CD4-positive, alpha-beta T cell (primary cell): Measurements from ENCODE around the gene KLKB1. TPM values are rescaled to one million over a fixed set of nuclear protein-coding genes. Genes with fewer than 3 reads are reported as not detected.
"Not testable (repeated sequence)": the region's sequence is repeated elsewhere in the genome, so short reads cannot be mapped to it uniquely, and the experiment has no call there.

Experiments used
- ATAC-seq: fragments of 200-7000 bp; cut with Tn5 transposase; one replicate; pipeline ENCODE4 v1.10.0; 2022; ENCODE audit warnings: mild to moderate bottlenecking; ENCODE audit not compliant: poor library complexity
- CTCF ChIA-PET: fragments of 350-600 bp; sonication (Branson Sonifier 250); formaldehyde crosslinking; loops from one replicate; lab custom pipeline; 2021; ENCODE audit warnings: antibody characterized with exemption, inconsistent platforms; lab: Charles Lee
- POLR2A ChIA-PET: fragments of 350-600 bp; sonication (Branson Sonifier 250); formaldehyde crosslinking; loops from one replicate; lab custom pipeline; 2021; ENCODE audit warnings: antibody characterized with exemption, inconsistent platforms; lab: Charles Lee
- DNase-seq, 14 experiments: peaks; one replicate each; pipeline ENCODE4 v3.0.0-alpha.2; 2013 to 2020; ENCODE audit warnings: mixed read lengths in 2 of 14
- H3K27ac ChIP-seq, 2 donors: one replicate each; pipeline versions ENCODE4 v1.5.1 to v1.7.0; 2013; ENCODE audit warnings: low read length in 2 of 2, low read depth in 1 of 2, mild to moderate bottlenecking in 1 of 2
- H3K27me3 ChIP-seq, 2 experiments: 1 replicate in 1 of 2; 2 replicates in 1 of 2; pipeline versions ENCODE4 v1.6.1 to v1.7.0; 2013; ENCODE audit warnings: low read length in 2 of 2, control low read depth in 1 of 2, mild to moderate bottlenecking in 1 of 2, moderate library complexity in 1 of 2; ENCODE audit not compliant: insufficient read depth in 2 of 2, control insufficient read depth in 1 of 2
- H3K36me3 ChIP-seq: one replicate; pipeline ENCODE4 v1.6.1; 2013; ENCODE audit warnings: low read length, control low read depth; ENCODE audit not compliant: insufficient read depth
- H3K4me1 ChIP-seq: one replicate; pipeline ENCODE4 v1.6.1; 2013; ENCODE audit warnings: low read length, control low read depth; ENCODE audit not compliant: insufficient read depth
- H3K4me3 ChIP-seq: one replicate; pipeline ENCODE4 v1.5.1; 2013; ENCODE audit warnings: mild to moderate bottlenecking, low read length, moderate library complexity
- H3K9me3 ChIP-seq, 2 experiments: 1 replicate in 1 of 2; 2 replicates in 1 of 2; pipeline versions ENCODE4 v1.6.1 to v1.7.0; 2013; ENCODE audit warnings: low read length in 2 of 2, mild to moderate bottlenecking in 2 of 2, control low read depth in 1 of 2, moderate library complexity in 1 of 2; ENCODE audit not compliant: control insufficient read depth in 1 of 2, insufficient read depth in 1 of 2
- H3K27ac Mint-ChIP-seq: one replicate; pipeline ENCODE4 v1.8.0; 2020; ENCODE audit warnings: mixed read lengths
- H3K27me3 Mint-ChIP-seq: one replicate; pipeline ENCODE4 v1.8.0; 2021; ENCODE audit warnings: mixed read lengths
- H3K36me3 Mint-ChIP-seq: one replicate; pipeline ENCODE4 v1.8.0; 2021; ENCODE audit warnings: low read depth, mixed read lengths
- H3K4me1 Mint-ChIP-seq: one replicate; pipeline ENCODE4 v1.8.0; 2021; ENCODE audit warnings: low read depth, mixed read lengths
- H3K4me3 Mint-ChIP-seq: one replicate; pipeline ENCODE4 v1.8.0; 2020; ENCODE audit warnings: mild to moderate bottlenecking, mixed read lengths
- H3K9me3 Mint-ChIP-seq: one replicate; pipeline ENCODE4 v1.8.0; 2020; ENCODE audit warnings: mixed read lengths
- intact Hi-C, 2 experiments: fragments of 100-400 bp; cut with DNase I in 1 of 2; cut with micrococcal nuclease in 1 of 2; formaldehyde crosslinking; loops; one replicate each; pipeline versions ENCODE4 v1.15.1 to v1.9.0; 2023 to 2025; cut with DNase I, micrococcal nuclease
- total RNA-seq, 174 experiments: library from RNA in 2 of 174; stranded (reverse) in 2 of 174; gene quantifications; one replicate each; pipeline ENCODE4 v1.2.3 and lab custom pipeline; 2021 to 2026
- TF ChIP-seq, protein P1 (sequence below): fragments of 200-600 bp; IDR thresholded peaks from one replicate; pipeline ENCODE4 v1.8.0; 2022; ENCODE audit warnings: antibody characterized with exemption, mild to moderate bottlenecking

Gene KLKB1
- total RNA-seq, 2 experiments from 2014 or later = 1.2 TPM

DNA sequence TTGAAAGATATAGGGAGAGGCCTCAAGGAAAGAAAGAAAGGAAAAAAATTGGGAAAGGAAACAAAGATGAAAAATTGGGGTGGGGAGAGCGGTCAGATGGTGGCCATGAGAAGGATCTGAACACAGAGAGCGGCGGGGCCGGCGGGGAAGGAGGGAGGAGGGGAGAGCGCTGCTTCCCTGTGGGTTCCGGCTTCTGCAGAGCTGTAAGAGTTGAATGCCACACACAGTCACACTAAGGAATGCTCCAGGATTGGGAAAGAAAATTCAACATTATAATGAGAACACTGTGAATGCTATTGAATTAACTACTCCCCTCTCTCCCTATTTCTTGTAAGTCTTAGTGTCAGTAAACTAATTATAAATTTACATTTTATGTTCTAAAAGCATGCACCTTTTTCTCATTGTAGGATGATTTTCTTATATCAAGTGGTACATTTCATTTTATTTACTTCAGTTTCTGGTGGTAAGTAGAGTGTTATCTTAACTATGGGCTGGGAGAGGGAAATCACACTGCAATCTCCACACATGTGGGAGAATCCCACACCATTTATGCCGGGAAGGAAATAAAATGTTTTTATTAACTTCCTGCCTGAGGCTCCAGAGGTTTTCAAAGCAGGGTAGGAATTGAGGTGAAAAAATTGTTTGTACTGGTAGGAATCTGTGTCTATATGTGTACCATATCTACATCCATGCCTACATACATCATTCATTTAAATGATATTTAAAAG is 39.6 kb downstream of the KLKB1 start:
- CTCF ChIA-PET = no interaction called here
- Histone ChIP-seq H3K27me3 (peaks cover 7 to 8% of the 10 kb centered on the region in 2 experiments), H3K4me1 (no peaks in the 10 kb centered on the region), H3K36me3 (no peaks in the 10 kb centered on the region), H3K9me3 (no peaks in the 10 kb centered on the region), H3K4me3 (no peak overlapping the region), H3K27ac (no peak overlapping the region)
- intact Hi-C loops = no loop called here
- TF ChIP-seq, protein P1, sequence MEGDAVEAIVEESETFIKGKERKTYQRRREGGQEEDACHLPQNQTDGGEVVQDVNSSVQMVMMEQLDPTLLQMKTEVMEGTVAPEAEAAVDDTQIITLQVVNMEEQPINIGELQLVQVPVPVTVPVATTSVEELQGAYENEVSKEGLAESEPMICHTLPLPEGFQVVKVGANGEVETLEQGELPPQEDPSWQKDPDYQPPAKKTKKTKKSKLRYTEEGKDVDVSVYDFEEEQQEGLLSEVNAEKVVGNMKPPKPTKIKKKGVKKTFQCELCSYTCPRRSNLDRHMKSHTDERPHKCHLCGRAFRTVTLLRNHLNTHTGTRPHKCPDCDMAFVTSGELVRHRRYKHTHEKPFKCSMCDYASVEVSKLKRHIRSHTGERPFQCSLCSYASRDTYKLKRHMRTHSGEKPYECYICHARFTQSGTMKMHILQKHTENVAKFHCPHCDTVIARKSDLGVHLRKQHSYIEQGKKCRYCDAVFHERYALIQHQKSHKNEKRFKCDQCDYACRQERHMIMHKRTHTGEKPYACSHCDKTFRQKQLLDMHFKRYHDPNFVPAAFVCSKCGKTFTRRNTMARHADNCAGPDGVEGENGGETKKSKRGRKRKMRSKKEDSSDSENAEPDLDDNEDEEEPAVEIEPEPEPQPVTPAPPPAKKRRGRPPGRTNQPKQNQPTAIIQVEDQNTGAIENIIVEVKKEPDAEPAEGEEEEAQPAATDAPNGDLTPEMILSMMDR = no peak
- POLR2A ChIA-PET = no interaction called here
- Mint-ChIP-seq H3K27ac (no peak overlapping the region), H3K27me3 (peaks cover 48% of the 10 kb centered on the region), H3K4me1 (no peaks in the 10 kb centered on the region), H3K9me3 (no peaks in the 10 kb centered on the region), H3K36me3 (no peaks in the 10 kb centered on the region), H3K4me3 (no peak overlapping the region)
- no peak for ATAC-seq
- DNase-seq = no peak

DNA sequence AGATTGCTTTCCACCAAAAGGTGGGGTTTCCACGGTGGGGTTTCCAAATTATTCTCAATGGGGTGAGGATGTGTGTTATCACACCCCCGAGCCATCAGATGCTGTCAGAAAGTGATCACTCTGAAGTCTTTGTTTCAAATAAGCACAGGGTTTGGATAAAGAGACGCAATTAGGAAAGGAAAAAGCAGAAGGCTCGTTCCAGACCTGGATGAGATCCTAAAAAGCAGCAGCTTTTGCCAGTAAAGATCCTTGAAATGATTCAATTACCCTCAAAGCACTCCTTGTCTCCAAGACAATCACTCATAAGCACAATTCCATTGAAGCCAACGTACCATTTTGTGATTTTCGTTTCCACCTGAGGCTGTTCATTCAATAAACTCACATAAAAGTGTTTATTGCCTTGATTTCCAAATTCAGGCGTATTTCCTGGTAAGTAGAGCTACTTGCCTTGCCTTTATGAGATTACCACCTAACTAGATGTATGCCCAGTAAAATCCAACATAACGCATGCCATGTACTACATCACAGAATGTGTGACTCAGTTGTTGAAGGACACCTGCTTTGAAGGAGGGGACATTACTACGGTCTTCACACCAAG is 43.9 kb downstream of the KLKB1 start:
- Histone ChIP-seq H3K4me1 (no peaks in the 10 kb centered on the region), H3K36me3 (no peaks in the 10 kb centered on the region), H3K4me3 (no peak overlapping the region), H3K27me3 (peaks cover 7 to 8% of the 10 kb centered on the region in 2 experiments), H3K27ac (no peak overlapping the region), H3K9me3 (no peaks in the 10 kb centered on the region)
- POLR2A ChIA-PET = no interaction called here
- Mint-ChIP-seq H3K27me3 (peaks cover 34% of the 10 kb centered on the region), H3K4me3 (no peak overlapping the region), H3K27ac (no peak overlapping the region), H3K9me3 (no peaks in the 10 kb centered on the region), H3K4me1 (no peaks in the 10 kb centered on the region), H3K36me3 (no peaks in the 10 kb centered on the region)
- TF ChIP-seq, protein P1 = no peak
- DNase-seq = no peak
- ATAC-seq = no peak
- intact Hi-C loops = no loop called here
- CTCF ChIA-PET = no interaction called here

DNA sequence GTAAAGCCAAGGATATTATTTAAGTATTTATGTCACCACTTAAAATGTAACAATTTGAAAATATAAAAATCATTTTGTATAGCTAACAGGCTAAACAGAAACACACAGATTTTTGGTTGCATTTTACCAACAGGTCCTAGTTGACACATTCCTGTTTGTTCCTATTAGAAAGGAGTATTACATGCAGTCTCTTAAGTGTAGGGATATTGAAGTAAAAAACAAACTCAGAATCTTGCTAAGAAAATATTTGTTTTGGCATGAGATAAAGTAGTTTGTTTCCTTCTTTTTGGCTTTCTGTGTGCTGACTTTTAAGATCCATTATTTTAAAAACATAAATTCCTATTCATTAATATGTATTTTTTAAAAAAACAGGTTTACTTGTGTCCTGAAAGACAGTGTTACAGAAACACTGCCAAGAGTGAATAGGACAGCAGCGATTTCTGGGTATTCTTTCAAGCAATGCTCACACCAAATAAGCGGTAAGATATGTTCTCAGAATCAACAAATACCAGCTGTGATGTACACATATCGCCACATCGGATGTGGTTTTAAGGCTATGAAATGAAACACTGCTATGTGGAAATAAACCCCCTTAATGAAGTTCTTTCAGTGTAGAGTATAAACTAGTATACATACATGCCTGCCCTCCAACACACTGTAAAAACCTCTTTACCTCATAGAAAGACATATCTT is 45.5 kb downstream of the KLKB1 start:
- Mint-ChIP-seq H3K4me3 (no peak overlapping the region), H3K27ac (no peak overlapping the region), H3K9me3 (no peaks in the 10 kb centered on the region), H3K27me3 (peaks cover 23% of the 10 kb centered on the region), H3K36me3 (no peaks in the 10 kb centered on the region), H3K4me1 (no peaks in the 10 kb centered on the region)
- H3K27me3 ChIP-seq = peaks cover 0 to 3% of the 10 kb centered on the region in 2 experiments
- DNase-seq = no peak
- POLR2A ChIA-PET = no interaction called here
- H3K36me3 ChIP-seq = no peaks in the 10 kb centered on the region
- no peaks in the 10 kb centered on the region for H3K9me3 ChIP-seq
- no peak for ATAC-seq
- no peaks in the 10 kb centered on the region for H3K4me1 ChIP-seq
- CTCF ChIA-PET = no interaction called here
- TF ChIP-seq, protein P1 = no peak
- H3K4me3 ChIP-seq = no peak overlapping the region
- no peak overlapping the region for H3K27ac ChIP-seq
- intact Hi-C loops = no loop called here

DNA sequence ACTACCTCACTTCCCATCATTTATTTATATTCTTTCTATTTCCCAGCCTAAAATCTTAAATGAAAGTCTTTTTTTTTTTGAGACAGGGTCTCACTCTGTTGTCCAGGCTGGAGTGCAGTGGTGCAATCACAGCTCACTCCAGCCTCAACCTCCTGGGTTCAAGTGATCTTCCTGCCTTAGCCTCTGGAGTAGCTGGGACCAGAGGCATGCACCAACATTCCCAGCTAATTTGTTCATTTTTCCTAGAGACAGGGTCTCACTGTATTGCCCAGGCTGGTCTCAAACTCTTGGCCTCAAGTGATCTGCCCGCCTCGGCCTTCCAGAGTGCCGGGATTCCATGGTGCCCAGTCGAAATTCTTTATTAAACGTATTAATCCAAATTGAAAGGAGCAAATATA is 46.1 kb downstream of the KLKB1 start:
- intact Hi-C loops = not testable (repeated sequence)
- H3K27me3 Mint-ChIP-seq = peaks cover 20% of the 10 kb centered on the region

More for the DNA sequence above, 46.1 kb downstream of the KLKB1 start:
- H3K4me1 ChIP-seq, POLR2A ChIA-PET, H3K36me3 ChIP-seq, H3K4me3 ChIP-seq, H3K9me3 Mint-ChIP-seq, H3K4me1 Mint-ChIP-seq, CTCF ChIA-PET, ATAC-seq, H3K36me3 Mint-ChIP-seq, H3K27me3 ChIP-seq, H3K4me3 Mint-ChIP-seq, H3K27ac ChIP-seq, DNase-seq, H3K27ac Mint-ChIP-seq, H3K9me3 ChIP-seq: not testable (repeated sequence)
